Right atrium auricular region (tissue), 2 donors: Measurements from ENCODE around the gene ANO3. TPM values are rescaled to one million over a fixed set of nuclear protein-coding genes. Genes with fewer than 3 reads are reported as not detected.
A peak's percentile ranks its signal among the peaks of the same experiment; 100 is the strongest.
"Not testable (repeated sequence)": the region's sequence is repeated elsewhere in the genome, so short reads cannot be mapped to it uniquely, and the experiment has no call there.

ENCODE experiments used
- DNase-seq: peaks from one replicate; pipeline ENCODE4 v3.0.0-alpha.2; 2019; ENCODE audit warnings: low spot score
- H3K27ac ChIP-seq, 2 donors: fragments of 200-600 bp; sonication (generic); 1 replicate in 1 of 2; 2 replicates in 1 of 2; pipeline ENCODE4 v1.5.1; 2016 to 2019
- H3K27me3 ChIP-seq, 2 donors: fragments of 200-600 bp; sonication (generic); one replicate each; pipeline versions ENCODE4 v1.5.1 to v1.6.0; 2017 to 2019
- H3K36me3 ChIP-seq: fragments of 200-600 bp; sonication (generic); one replicate; pipeline ENCODE4 v1.5.1; 2016
- H3K4me1 ChIP-seq, 2 donors: fragments of 200-600 bp; sonication (generic); one replicate each; pipeline versions ENCODE4 v1.5.1 to v1.6.0; 2017 to 2019
- H3K4me3 ChIP-seq, 2 donors: fragments of 200-600 bp; sonication (generic); 1 replicate in 1 of 2; 2 replicates in 1 of 2; pipeline ENCODE4 v1.5.1; 2017 to 2019; ENCODE audit warnings: mild to moderate bottlenecking in 1 of 2, moderate library complexity in 1 of 2
- H3K9me3 ChIP-seq, 2 donors: fragments of 200-600 bp; sonication (generic); one replicate each; pipeline ENCODE4 v1.5.1; 2019
- CTCF ChIP-seq, 2 donors: fragments of 200-600 bp; sonication (generic); IDR thresholded peaks; one replicate each; pipeline ENCODE4 v1.5.1; 2019; ENCODE audit warnings: antibody characterized with exemption in 2 of 2
- total RNA-seq, 2 donors: library from RNA; depleted of rRNA; stranded (reverse); fragments of >200 nt; gene quantifications; one replicate each; pipeline ENCODE4 v1.1.0, GENCODE V29; 2016

Gene ANO3
- total RNA-seq, 2 donors from 2014 or later = 0.16 TPM; not detected in 1

GRCh38 chr11:26632691-26633159 lies 300.8 kb downstream of the ANO3 start:
- H3K27me3 ChIP-seq = no peaks in the 10 kb centered on the region
- no peaks in the 10 kb centered on the region for H3K36me3 ChIP-seq
- no peak overlapping the region for H3K4me3 ChIP-seq
- DNase-seq = no peak
- no peaks in the 10 kb centered on the region for H3K4me1 ChIP-seq
- no peaks in the 10 kb centered on the region for H3K9me3 ChIP-seq
- H3K27ac ChIP-seq = no peak overlapping the region
- no peak for TF ChIP-seq CTCF (IDR thresholded peaks at IDR 0.05)

GRCh38 chr11:26643314-26643713 lies 311.4 kb downstream of the ANO3 start:
- H3K36me3 ChIP-seq, DNase-seq, H3K27ac ChIP-seq, H3K9me3 ChIP-seq, H3K27me3 ChIP-seq, H3K4me1 ChIP-seq, H3K4me3 ChIP-seq: not testable (repeated sequence)

- no peak for DNase-seq
- H3K27me3 ChIP-seq = no peaks in the 10 kb centered on the region
- H3K36me3 ChIP-seq = no peaks in the 10 kb centered on the region
- no peak overlapping the region for H3K4me3 ChIP-seq
- H3K4me1 ChIP-seq = no peaks in the 10 kb centered on the region
- H3K9me3 ChIP-seq = no peaks in the 10 kb centered on the region
- TF ChIP-seq CTCF (IDR thresholded peaks at IDR 0.05) = peak; percentile 41 to 73
- no peak overlapping the region for H3K27ac ChIP-seq
These were observed 318.0 kb downstream of the ANO3 start for GRCh38 chr11:26649884-26650283.

GRCh38 chr11:26651916-26652315 lies 320.0 kb downstream of the ANO3 start:
- DNase-seq = no peak

GRCh38 chr11:26655287-26655686 lies 323.4 kb downstream of the ANO3 start:
- Histone ChIP-seq H3K36me3 (no peaks in the 10 kb centered on the region), H3K9me3 (no peaks in the 10 kb centered on the region), H3K4me3 (no peak overlapping the region), H3K27me3 (no peaks in the 10 kb centered on the region), H3K27ac (no peak overlapping the region), H3K4me1 (no peaks in the 10 kb centered on the region)
- no peak for TF ChIP-seq CTCF (IDR thresholded peaks at IDR 0.05)
- no peak for DNase-seq

More at GRCh38 chr11:26651916-26652315, 320.0 kb downstream of the ANO3 start:
- Histone ChIP-seq H3K36me3 (no peaks in the 10 kb centered on the region), H3K27me3 (no peaks in the 10 kb centered on the region), H3K27ac (no peak overlapping the region), H3K4me3 (no peak overlapping the region), H3K4me1 (no peaks in the 10 kb centered on the region), H3K9me3 (no peaks in the 10 kb centered on the region)
- TF ChIP-seq CTCF (IDR thresholded peaks at IDR 0.05) = no peak

- no peaks in the 10 kb centered on the region for H3K9me3 ChIP-seq
- H3K4me1 ChIP-seq = no peaks in the 10 kb centered on the region
- TF ChIP-seq CTCF (IDR thresholded peaks at IDR 0.05) = no peak
- no peak overlapping the region for H3K27ac ChIP-seq
- no peaks in the 10 kb centered on the region for H3K27me3 ChIP-seq
- no peak for DNase-seq
- H3K36me3 ChIP-seq = no peaks in the 10 kb centered on the region
- H3K4me3 ChIP-seq = no peak overlapping the region
These were observed 331.0 kb downstream of the ANO3 start for GRCh38 chr11:26662916-26663315.
